ENCODE results near the gene FNIP2. TPM values are rescaled to one million over a fixed set of nuclear protein-coding genes. Genes with fewer than 3 reads are reported as not detected.
A peak's percentile ranks its signal among the peaks of the same experiment; 100 is the strongest.

Gene FNIP2
- total and polyA plus RNA-seq, 2 experiments from 2014 or later, result 1.8 to 22.4 TPM

- no peak overlapping the region for H3K27ac ChIP-seq
- no peak for DNase-seq
- no peaks in the 10 kb centered on the region for H4K20me1 ChIP-seq (ENCODE audit: insufficient read depth)
- no peak overlapping the region for H3K4me3 ChIP-seq
- H3K27me3 ChIP-seq (replicated peaks; ENCODE audit: insufficient read depth), result no peaks in the 10 kb centered on the region
- H3K4me2 ChIP-seq (ENCODE audit: unreplicated experiment), result no peak overlapping the region
- TF ChIP-seq EZH2 (IDR thresholded peaks at IDR 0.05; ENCODE audit: insufficient read depth, poor library complexity, severe bottlenecking), result no peak
- TF ChIP-seq EZH2phosphoT487 (IDR thresholded peaks at IDR 0.05; ENCODE audit: insufficient read depth, low read depth), result no peak
- no peaks in the 10 kb centered on the region for H3K9me3 ChIP-seq (ENCODE audit: low read depth)
- H3K4me1 ChIP-seq (ENCODE audit: insufficient read depth), result no peaks in the 10 kb centered on the region
- H3K36me3 ChIP-seq (ENCODE audit: low read depth), result 0 out of 2 replicates have a peak, but pooled peaks cover 5% of the 10 kb centered on the region
- no peak overlapping the region for H3K9ac ChIP-seq
- H3K79me2 ChIP-seq (ENCODE audit: insufficient read depth), result no peaks in the 10 kb centered on the region
- H2AFZ ChIP-seq, result no peak overlapping the region
- in situ Hi-C loops (cut with MboI), result no loop called here
- no peaks in the 10 kb centered on the region for H3K9me2 ChIP-seq (ENCODE audit: insufficient read depth)
- H3F3A ChIP-seq (ENCODE audit: insufficient read depth), result no peaks in the 10 kb centered on the region
- WGBS, 2 experiments (ENCODE audit: low coverage in 1 of 2, low lambda C conversion rate in 2 of 2, missing lambda C conversion rate in 2 of 2), result 95 to 96% methylated on average over 3 of the region's 3 CpGs
Observed at GRCh38 chr4:158906073-158906472, 137.2 kb downstream of the FNIP2 start.

GRCh38 chr4:158912390-158912789 is 143.6 kb downstream of the FNIP2 start:
- H3F3A ChIP-seq (ENCODE audit: insufficient read depth), result peaks cover 31% of the 10 kb centered on the region
- H3K4me3 ChIP-seq, result no peak overlapping the region
- DNase-seq, result peak; percentile 48
- WGBS, 2 experiments (ENCODE audit: low coverage in 1 of 2, low lambda C conversion rate in 2 of 2, missing lambda C conversion rate in 2 of 2), result 10 to 13% methylated on average over 2 of the region's 2 CpGs
- no peaks in the 10 kb centered on the region for H3K79me2 ChIP-seq (ENCODE audit: insufficient read depth)
- H4K20me1 ChIP-seq (ENCODE audit: insufficient read depth), result no peaks in the 10 kb centered on the region
- peaks cover 33% of the 10 kb centered on the region for H3K4me1 ChIP-seq (ENCODE audit: insufficient read depth)
- no peaks in the 10 kb centered on the region for H3K36me3 ChIP-seq (ENCODE audit: low read depth)
- in situ Hi-C loops (cut with MboI), result no loop called here
- H3K27ac ChIP-seq, result no peak overlapping the region
- no peak overlapping the region for H3K4me2 ChIP-seq (ENCODE audit: unreplicated experiment)
- H3K27me3 ChIP-seq (replicated peaks; ENCODE audit: insufficient read depth), result no peaks in the 10 kb centered on the region
- TF ChIP-seq EZH2phosphoT487 (IDR thresholded peaks at IDR 0.05; ENCODE audit: insufficient read depth, low read depth) (no peak), EZH2 (IDR thresholded peaks at IDR 0.05; ENCODE audit: insufficient read depth, poor library complexity, severe bottlenecking) (no peak)
- no peak overlapping the region for H2AFZ ChIP-seq
- H3K9me3 ChIP-seq (ENCODE audit: low read depth), result no peaks in the 10 kb centered on the region
- H3K9me2 ChIP-seq (ENCODE audit: insufficient read depth), result no peaks in the 10 kb centered on the region
- no peak overlapping the region for H3K9ac ChIP-seq

GRCh38 chr4:158912806-158913205 is 144.0 kb downstream of the FNIP2 start:
- no peak for TF ChIP-seq EZH2 (IDR thresholded peaks at IDR 0.05; ENCODE audit: insufficient read depth, poor library complexity, severe bottlenecking)
- H4K20me1 ChIP-seq (ENCODE audit: insufficient read depth), result no peaks in the 10 kb centered on the region
- no peak overlapping the region for H3K4me3 ChIP-seq
- no peak for DNase-seq
- H3K9ac ChIP-seq, result no peak overlapping the region
- H3K79me2 ChIP-seq (ENCODE audit: insufficient read depth), result no peaks in the 10 kb centered on the region
- 55 to 61% methylated on average over 6 of the region's 6 CpGs for WGBS, 2 experiments (ENCODE audit: low coverage in 1 of 2, low lambda C conversion rate in 2 of 2, missing lambda C conversion rate in 2 of 2)
- no peak overlapping the region for H3K27ac ChIP-seq
- H2AFZ ChIP-seq, result no peak overlapping the region
- no peaks in the 10 kb centered on the region for H3K27me3 ChIP-seq (replicated peaks; ENCODE audit: insufficient read depth)
- no peaks in the 10 kb centered on the region for H3K9me2 ChIP-seq (ENCODE audit: insufficient read depth)
- no peak overlapping the region for H3K4me2 ChIP-seq (ENCODE audit: unreplicated experiment)
- in situ Hi-C loops (cut with MboI), result no loop called here
- no peaks in the 10 kb centered on the region for H3K9me3 ChIP-seq (ENCODE audit: low read depth)
- H3K4me1 ChIP-seq (ENCODE audit: insufficient read depth), result peaks cover 33% of the 10 kb centered on the region
- H3F3A ChIP-seq (ENCODE audit: insufficient read depth), result peaks cover 31% of the 10 kb centered on the region
- no peaks in the 10 kb centered on the region for H3K36me3 ChIP-seq (ENCODE audit: low read depth)

GRCh38 chr4:158913766-158914165 is 144.9 kb downstream of the FNIP2 start:
- TF ChIP-seq EZH2 (IDR thresholded peaks at IDR 0.05; ENCODE audit: insufficient read depth, poor library complexity, severe bottlenecking) (no peak), EZH2phosphoT487 (IDR thresholded peaks at IDR 0.05; ENCODE audit: insufficient read depth, low read depth) (no peak)
- Histone ChIP-seq H3K4me2 (ENCODE audit: unreplicated experiment) (peak overlapping the region; percentile 59), H2AFZ (no peak overlapping the region), H3K27ac (peak overlapping the region; percentile 43), H3K36me3 (ENCODE audit: low read depth) (no peaks in the 10 kb centered on the region), H3K4me1 (ENCODE audit: insufficient read depth) (peaks cover 33% of the 10 kb centered on the region), H3F3A (ENCODE audit: insufficient read depth) (peaks cover 31% of the 10 kb centered on the region), H3K79me2 (ENCODE audit: insufficient read depth) (no peaks in the 10 kb centered on the region), H3K27me3 (replicated peaks; ENCODE audit: insufficient read depth) (no peaks in the 10 kb centered on the region), H4K20me1 (ENCODE audit: insufficient read depth) (no peaks in the 10 kb centered on the region), H3K9me2 (ENCODE audit: insufficient read depth) (no peaks in the 10 kb centered on the region), H3K9me3 (ENCODE audit: low read depth) (no peaks in the 10 kb centered on the region), H3K4me3 (peak overlapping the region; percentile 34), H3K9ac (no peak overlapping the region)
- DNase-seq, result peak; percentile 48
- WGBS, 2 experiments (ENCODE audit: low coverage in 1 of 2, low lambda C conversion rate in 2 of 2, missing lambda C conversion rate in 2 of 2), result 30 to 31% methylated on average over 5 of the region's 5 CpGs
- in situ Hi-C loops (cut with MboI), result no loop called here

GRCh38 chr4:158914218-158914617 is 145.4 kb downstream of the FNIP2 start:
- TF ChIP-seq EZH2 (IDR thresholded peaks at IDR 0.05; ENCODE audit: insufficient read depth, poor library complexity, severe bottlenecking), result no peak
- TF ChIP-seq EZH2phosphoT487 (IDR thresholded peaks at IDR 0.05; ENCODE audit: insufficient read depth, low read depth), result no peak
- Histone ChIP-seq H3K9me3 (ENCODE audit: low read depth) (no peaks in the 10 kb centered on the region), H4K20me1 (ENCODE audit: insufficient read depth) (no peaks in the 10 kb centered on the region), H3K4me3 (peak overlapping the region; percentile 34), H3F3A (ENCODE audit: insufficient read depth) (peaks cover 31% of the 10 kb centered on the region), H3K36me3 (ENCODE audit: low read depth) (no peaks in the 10 kb centered on the region), H3K4me1 (ENCODE audit: insufficient read depth) (peaks cover 33% of the 10 kb centered on the region), H3K9ac (no peak overlapping the region), H3K27me3 (replicated peaks; ENCODE audit: insufficient read depth) (no peaks in the 10 kb centered on the region), H3K9me2 (ENCODE audit: insufficient read depth) (no peaks in the 10 kb centered on the region), H3K79me2 (ENCODE audit: insufficient read depth) (no peaks in the 10 kb centered on the region), H3K4me2 (ENCODE audit: unreplicated experiment) (peak overlapping the region; percentile 59), H2AFZ (no peak overlapping the region), H3K27ac (peak overlapping the region; percentile 43)
- peak; percentile 95 for DNase-seq
- WGBS, 2 experiments (ENCODE audit: low coverage in 1 of 2, low lambda C conversion rate in 2 of 2, missing lambda C conversion rate in 2 of 2), result 7 to 11% methylated on average over 5 of the region's 5 CpGs
- in situ Hi-C loops (cut with MboI), result no loop called here
